Natural killer cell treated with Interleukin-12 subunit alpha and Interleukin-12 subunit beta and Interleukin-15 and Interleukin-18, amount 100 ng/mL, for 72 hours (primary cell): Measurements from ENCODE around the gene ZNF518B. TPM values are rescaled to one million over a fixed set of nuclear protein-coding genes. Genes with fewer than 3 reads are reported as not detected.

ENCODE experiments used
- total RNA-seq, 2 donors: library from RNA; stranded (reverse); gene quantifications; one replicate each; pipeline ENCODE4 v1.2.3, GENCODE V29; 2022

The ZNF518B gene
- total RNA-seq, 2 donors from 2014 or later, result 15.3 to 28.6 TPM

Other genes starting within 250 kb of the ZNF518B start
- gene CLNK, start 227.3 kb upstream of the ZNF518B start, total RNA-seq, result under 1 TPM; 0.45 to 0.70 TPM